HL-60 (cell line): ENCODE measurements around the gene KCTD19.

Experiments used
- POLR2AphosphoS5 ChIP-seq: IDR thresholded peaks from 2 replicates; pipeline ENCODE4 v1.6.1; 2012; ENCODE audit warnings: low read depth
- TF ChIP-seq, protein P1 (sequence below): IDR thresholded peaks from one replicate; pipeline ENCODE4 v1.5.1; 2011; ENCODE audit warnings: low read length, control low read depth, inconsistent platforms; ENCODE audit not compliant: insufficient read depth
- TF ChIP-seq, protein P2 (sequence below): IDR thresholded peaks from 2 replicates; pipeline ENCODE4 v1.6.1; 2012; ENCODE audit warnings: low read depth; ENCODE audit not compliant: insufficient replicate concordance

- TF ChIP-seq POLR2AphosphoS5, result no peak
- TF ChIP-seq, protein P1, sequence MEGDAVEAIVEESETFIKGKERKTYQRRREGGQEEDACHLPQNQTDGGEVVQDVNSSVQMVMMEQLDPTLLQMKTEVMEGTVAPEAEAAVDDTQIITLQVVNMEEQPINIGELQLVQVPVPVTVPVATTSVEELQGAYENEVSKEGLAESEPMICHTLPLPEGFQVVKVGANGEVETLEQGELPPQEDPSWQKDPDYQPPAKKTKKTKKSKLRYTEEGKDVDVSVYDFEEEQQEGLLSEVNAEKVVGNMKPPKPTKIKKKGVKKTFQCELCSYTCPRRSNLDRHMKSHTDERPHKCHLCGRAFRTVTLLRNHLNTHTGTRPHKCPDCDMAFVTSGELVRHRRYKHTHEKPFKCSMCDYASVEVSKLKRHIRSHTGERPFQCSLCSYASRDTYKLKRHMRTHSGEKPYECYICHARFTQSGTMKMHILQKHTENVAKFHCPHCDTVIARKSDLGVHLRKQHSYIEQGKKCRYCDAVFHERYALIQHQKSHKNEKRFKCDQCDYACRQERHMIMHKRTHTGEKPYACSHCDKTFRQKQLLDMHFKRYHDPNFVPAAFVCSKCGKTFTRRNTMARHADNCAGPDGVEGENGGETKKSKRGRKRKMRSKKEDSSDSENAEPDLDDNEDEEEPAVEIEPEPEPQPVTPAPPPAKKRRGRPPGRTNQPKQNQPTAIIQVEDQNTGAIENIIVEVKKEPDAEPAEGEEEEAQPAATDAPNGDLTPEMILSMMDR, result no peak
- TF ChIP-seq, protein P2, sequence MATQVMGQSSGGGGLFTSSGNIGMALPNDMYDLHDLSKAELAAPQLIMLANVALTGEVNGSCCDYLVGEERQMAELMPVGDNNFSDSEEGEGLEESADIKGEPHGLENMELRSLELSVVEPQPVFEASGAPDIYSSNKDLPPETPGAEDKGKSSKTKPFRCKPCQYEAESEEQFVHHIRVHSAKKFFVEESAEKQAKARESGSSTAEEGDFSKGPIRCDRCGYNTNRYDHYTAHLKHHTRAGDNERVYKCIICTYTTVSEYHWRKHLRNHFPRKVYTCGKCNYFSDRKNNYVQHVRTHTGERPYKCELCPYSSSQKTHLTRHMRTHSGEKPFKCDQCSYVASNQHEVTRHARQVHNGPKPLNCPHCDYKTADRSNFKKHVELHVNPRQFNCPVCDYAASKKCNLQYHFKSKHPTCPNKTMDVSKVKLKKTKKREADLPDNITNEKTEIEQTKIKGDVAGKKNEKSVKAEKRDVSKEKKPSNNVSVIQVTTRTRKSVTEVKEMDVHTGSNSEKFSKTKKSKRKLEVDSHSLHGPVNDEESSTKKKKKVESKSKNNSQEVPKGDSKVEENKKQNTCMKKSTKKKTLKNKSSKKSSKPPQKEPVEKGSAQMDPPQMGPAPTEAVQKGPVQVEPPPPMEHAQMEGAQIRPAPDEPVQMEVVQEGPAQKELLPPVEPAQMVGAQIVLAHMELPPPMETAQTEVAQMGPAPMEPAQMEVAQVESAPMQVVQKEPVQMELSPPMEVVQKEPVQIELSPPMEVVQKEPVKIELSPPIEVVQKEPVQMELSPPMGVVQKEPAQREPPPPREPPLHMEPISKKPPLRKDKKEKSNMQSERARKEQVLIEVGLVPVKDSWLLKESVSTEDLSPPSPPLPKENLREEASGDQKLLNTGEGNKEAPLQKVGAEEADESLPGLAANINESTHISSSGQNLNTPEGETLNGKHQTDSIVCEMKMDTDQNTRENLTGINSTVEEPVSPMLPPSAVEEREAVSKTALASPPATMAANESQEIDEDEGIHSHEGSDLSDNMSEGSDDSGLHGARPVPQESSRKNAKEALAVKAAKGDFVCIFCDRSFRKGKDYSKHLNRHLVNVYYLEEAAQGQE, result no peak
Measured at GRCh38 chr16:67263201-67263600, 63.3 kb downstream of the KCTD19 start.
